ENCODE measurements around the gene PRF1.
A peak's percentile ranks its signal among the peaks of the same experiment; 100 is the strongest.
"Not testable (repeated sequence)": the region's sequence is repeated elsewhere in the genome, so short reads cannot be mapped to it uniquely, and the experiment has no call there.

The PRF1 gene

DNA sequence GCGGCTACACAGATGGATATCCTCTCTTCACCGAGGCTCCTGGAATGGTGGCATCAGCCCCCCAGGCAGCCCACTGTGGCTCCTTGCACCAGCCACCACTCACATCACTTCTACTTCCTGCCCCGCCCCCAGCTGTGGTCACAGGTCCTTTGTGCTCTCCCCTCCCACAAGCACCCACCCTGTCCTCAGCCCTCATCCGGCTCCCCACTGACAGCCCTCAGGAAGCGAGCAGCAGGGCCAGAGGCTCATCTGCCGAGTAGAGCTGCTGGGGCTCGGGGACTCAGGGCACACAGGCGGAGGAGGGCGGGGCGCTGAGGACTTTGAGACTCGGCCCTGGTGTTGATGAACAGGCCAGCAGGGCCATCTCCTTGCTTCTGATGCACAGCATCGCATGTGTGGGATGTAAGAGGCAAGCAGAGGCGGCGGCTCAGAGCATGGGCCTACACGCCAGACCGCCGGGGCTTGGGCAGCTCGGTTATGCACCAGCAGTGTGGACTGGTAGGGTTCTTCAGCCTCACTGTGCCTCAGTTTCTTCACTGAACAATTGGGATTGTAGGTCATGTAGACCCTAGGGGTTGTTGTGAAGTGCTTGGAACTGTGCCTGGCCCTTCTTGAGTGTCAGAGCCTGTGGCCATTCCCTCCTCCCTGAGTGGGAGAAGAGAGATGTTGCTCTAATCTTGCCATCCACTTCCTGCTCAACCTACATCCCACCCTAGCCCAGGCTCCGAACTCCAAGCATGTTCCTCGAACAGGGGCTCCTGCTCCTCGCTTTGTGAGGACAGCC, at the start of gene PRF1:
Gene PRF1 (minus strand): TSS at position 77 of the 784 bp plus-strand sequence. CDS start 1,839 bp downstream, outside the sequence.
- peak; percentile 46 to 63 for DNase-seq (ENCODE audit: low read depth in 2 of 2)

DNA sequence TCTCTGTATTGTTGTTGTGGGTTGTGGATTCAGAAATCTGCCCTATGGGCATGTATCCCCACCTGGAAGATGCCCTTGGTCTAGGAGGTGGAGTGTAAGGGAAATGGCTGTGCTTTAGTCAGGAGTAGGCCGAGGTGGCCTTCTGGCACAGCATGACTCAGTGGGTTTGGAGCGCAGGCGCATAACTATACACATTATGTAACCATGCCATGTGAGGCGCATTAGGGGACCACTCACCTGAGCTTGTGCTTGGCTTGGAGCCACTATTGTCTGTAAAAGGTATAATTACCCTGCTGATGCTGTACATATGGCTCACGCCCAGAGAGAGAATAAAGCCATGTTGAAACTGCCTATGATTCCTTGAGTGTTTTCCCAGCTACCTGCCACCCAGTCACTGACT, 49.1 kb upstream of the PRF1 start:
- DNase-seq (ENCODE audit: low read depth in 2 of 2): no peak

DNA sequence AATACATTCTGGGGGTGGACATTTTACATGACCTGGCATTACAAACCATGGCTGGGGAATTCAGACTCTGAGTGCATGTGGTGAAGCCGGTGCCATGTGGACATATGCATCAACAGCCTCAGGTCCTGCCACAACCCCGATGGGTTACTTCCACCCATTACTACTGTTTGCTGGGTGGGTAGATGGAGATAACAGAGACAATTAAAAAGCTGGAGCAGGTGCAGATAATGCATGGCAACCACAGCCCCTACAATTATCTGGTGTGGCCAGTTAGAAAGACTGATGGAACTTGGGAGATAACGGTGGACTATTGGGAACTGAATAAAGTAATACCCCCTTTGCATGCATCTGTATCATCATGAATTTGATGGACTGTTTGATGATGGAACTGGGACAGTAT, 48.2 kb upstream of the PRF1 start:
- DNase-seq (ENCODE audit: low read depth in 2 of 2): no peak

DNA sequence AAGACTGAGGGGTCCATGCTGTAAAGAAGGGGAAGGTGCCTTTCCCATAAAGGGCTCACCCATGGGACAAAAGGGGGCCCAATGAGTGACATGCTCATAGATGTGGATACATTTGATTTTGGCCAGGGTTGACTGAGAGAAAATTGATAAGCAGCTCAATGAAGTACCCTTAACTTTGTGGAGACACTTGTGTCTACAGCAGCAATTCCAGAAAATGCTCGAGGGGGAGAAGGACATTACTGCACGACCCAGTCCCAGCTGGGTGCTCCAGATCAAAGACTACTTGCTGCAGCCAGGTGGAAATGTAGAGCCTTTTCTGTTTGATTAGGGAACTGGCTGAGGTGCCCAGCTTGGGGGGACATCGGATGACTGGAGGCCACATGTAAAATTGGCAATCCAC, 47.6 kb upstream of the PRF1 start:
- DNase-seq (ENCODE audit: low read depth in 2 of 2): no peak

DNA sequence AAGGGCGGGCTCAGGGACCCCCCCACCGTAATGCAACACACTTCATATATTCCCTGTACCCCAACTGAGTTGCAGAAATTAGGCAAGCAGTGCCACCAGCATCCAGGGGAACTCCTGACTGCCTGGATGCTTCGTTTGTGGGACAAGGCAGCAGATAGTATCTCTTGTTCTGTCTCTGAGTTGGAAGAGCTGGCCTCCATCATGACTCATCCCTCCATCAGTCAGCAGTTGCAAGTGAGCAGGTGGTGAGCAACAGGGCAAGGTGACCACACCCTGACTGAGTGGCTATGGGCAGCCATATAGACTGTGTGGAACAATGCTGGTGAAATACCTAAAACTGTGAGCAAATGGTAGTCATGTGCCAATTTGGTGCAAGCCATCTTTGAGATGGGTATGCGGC, 47.0 kb upstream of the PRF1 start:
- DNase-seq (ENCODE audit: low read depth in 2 of 2): no peak

DNA sequence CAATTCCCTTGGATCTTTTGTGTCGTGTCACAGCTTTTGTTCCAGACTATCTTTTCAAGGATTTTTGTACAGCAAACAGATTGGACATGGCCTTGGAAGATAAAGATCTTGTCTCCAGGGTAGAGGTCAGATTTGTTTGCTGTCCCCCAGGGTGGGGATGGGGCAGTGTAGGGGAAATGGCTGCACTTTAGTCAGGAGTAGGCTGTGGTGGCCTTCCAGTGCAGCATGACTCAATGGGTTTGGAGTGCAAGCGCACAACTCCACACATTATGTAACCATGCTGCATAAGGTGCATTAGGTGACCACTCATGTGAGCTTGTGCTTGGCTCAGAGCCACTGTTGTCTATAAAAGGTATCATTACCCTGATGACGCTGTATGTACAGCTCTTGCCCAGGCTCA, 45.9 kb upstream of the PRF1 start:
- no peak for DNase-seq (ENCODE audit: low read depth in 2 of 2)

DNA sequence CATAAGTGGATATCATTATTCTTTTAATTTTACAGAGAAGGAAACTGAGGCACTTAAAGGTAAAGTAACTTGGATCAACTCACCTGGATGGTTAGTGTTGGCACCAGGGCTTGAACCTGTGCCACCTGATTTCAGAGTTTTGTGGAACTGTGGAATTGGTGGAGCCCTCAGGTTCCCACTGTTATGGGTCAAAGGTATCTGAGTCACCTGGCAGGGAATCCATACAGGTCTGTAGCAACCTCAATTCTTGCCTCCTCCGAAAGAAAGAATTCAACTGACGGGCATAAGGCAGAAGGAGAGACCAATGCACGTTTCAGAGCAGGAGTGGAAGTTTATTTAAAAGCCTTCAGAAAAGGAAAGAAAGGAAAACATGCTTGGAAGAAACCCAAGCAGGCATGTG, 44.5 kb upstream of the PRF1 start:
- DNase-seq (ENCODE audit: low read depth in 2 of 2): no peak

DNA sequence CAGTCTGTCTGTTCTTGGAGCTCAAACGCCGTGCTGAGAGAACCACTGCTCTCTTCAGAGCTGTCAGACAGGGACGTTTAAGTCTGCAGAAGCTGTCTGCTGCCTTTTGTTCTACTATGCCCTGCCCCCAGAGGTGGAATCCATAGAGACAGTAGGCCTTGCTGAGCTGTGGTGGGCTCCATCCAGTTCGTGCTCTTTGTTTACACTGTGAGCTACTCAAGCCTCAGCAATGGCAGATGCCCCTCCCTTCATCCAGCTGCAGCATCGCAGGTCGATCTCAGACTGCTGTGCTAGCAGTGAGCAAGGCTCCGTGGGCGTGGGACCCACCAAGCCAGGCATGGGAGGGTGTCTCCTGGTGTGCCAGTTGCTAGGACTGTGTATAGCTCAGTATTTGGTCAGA, 42.4 kb upstream of the PRF1 start:
- DNase-seq (ENCODE audit: low read depth in 2 of 2): not testable (repeated sequence)

DNA sequence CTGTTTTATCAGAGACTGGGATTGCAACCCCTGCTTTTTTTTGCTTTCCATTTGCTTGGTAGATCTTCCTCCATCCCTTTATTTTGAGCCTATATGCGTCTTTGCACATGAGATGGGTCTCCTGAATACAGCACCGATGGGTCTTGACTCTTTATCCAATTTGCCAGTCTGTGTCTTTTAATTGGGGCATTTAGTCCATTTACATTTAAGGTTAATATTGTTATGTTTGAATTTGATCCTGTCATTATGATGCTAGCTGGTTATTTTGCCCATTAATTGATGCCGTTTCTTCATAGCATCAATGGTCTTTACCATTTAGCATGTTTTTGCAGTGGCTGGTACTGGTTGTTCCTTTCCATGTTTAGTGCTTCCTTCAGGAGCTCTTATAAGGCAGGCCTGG, 40.7 kb upstream of the PRF1 start:
- DNase-seq (ENCODE audit: low read depth in 2 of 2): not testable (repeated sequence)

DNA sequence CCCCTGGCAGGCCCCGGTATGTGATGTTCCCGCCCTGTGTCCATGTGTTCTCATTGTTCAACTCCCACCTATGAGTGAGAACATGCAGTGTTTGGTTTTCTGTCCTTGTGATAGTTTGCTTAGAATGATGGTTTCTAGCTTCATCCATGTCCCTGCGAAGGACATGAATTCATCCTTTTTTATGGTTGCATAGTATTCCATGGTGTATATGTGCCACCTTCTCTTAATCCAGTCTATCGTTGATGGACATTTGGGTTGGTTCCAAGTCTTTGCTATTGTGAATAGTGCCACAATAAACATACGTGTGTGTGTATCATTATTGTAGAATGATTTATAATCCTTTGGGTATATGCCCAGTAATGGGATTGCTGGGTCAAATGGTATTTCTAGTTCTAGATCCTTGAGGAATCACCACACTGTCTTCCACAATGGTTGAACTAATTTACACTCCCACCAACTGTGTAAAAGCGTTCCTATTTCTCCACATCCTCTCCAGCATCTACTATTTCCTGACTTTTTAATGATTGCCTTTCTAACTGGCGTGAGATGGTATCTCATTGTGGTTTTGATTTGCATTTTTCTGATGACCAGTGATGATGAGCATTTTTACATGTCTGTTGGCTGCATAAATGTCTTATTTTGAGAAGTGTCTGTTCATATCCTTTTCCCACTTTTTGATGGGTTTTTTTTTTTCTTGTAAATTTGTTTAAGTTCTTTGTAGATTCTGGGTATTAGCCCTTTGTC, 37.3 kb upstream of the PRF1 start:
- not testable (repeated sequence) for DNase-seq (ENCODE audit: low read depth in 2 of 2)

DNA sequence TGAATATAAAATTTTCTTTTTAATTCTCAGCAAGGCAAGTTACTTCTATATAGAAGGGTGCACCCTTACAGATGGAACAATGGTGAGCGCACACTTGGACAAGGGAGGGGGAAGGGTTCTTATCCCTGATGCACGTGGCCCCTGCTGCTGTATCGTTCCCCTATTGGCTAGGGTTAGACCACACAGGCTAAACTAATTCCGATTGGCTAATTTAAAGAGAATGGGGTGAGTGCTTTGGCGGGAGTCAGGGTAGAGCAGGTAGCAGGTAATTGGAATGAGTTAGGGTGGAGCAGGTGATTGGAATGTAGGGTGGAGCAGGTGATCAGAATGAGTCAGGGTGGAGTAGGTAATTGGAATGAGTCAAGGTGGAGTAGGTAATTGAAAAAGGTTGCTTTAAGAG, 32.0 kb upstream of the PRF1 start:
- DNase-seq (ENCODE audit: low read depth in 2 of 2): not testable (repeated sequence)

DNA sequence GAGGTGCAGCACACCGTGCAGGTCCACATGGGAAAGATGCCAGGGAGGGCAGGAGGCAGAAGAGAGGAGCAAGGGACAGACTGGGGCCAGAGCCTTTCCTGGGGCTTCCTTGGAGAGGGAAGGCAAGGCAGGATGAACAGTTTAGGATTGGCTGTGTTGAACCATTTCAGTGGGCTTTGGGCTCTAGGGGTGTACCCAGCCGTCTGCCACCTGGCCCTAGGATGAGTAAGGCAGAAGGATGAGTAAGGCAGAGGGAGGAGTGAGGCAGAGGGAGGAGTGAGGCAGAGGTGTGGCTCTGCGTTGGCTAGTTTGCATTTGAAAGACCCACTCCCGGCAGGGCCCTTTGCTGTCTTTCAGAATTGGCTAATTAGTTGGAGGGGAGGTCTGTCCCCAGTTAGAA, 31.5 kb upstream of the PRF1 start:
- no peak for DNase-seq (ENCODE audit: low read depth in 2 of 2)

DNA sequence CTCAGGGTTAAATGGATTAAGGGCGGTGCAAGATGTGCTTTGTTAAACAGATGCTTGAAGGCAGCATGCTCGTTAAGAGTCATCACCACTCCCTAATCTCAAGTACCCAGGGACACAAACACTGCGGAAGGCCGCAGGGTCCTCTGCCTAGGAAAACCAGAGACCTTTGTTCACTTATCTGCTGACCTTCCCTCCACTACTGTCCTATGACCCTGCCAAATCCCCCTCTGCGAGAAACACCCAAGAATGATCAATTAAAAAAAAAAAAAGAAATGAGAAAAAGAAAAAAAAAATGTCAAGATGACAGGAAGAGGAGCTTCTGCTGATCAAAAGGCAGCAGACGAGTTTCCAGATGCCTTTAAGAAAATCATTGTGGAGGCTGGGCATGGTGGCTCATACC, 29.2 kb upstream of the PRF1 start:
- not testable (repeated sequence) for DNase-seq (ENCODE audit: low read depth in 2 of 2)

DNA sequence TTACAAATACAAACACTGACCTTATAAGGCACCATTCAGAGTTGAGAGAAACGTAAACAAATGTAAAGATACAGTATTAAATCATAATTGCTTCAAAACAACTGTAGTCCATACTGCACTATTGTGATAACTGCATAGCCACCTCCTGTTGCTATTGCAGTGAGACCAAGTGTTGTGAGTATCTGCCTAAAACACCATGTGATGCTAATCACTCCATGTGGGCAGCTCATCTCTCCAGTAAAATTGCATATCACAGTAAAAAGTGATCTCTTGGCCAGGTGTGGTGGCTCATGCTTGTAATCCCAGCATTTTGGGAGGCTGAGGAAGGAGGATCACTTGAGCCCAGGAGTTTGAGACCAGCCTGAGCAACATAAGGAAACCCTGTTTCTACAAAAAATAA, 26.8 kb upstream of the PRF1 start:
- DNase-seq (ENCODE audit: low read depth in 2 of 2): no peak

DNA sequence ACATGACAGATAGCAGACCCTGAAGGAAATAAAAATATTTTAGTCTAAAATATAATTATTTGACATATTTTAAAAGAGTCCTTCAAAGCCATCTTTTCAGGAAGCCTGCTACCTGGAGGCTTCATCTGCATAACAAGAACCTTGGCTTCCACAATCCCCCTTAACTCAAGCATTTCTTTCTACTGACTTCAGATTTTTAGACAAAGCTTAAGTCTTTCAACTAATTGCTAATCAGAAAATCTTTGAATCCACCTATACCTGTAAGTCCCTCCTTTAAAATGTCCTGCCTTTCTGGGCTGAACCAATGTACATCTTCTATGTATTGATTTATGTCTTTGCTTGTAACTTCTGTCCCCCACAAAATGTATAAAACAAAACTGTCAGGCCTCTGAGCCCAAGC, 23.5 kb upstream of the PRF1 start:
- no peak for DNase-seq (ENCODE audit: low read depth in 2 of 2)

DNA sequence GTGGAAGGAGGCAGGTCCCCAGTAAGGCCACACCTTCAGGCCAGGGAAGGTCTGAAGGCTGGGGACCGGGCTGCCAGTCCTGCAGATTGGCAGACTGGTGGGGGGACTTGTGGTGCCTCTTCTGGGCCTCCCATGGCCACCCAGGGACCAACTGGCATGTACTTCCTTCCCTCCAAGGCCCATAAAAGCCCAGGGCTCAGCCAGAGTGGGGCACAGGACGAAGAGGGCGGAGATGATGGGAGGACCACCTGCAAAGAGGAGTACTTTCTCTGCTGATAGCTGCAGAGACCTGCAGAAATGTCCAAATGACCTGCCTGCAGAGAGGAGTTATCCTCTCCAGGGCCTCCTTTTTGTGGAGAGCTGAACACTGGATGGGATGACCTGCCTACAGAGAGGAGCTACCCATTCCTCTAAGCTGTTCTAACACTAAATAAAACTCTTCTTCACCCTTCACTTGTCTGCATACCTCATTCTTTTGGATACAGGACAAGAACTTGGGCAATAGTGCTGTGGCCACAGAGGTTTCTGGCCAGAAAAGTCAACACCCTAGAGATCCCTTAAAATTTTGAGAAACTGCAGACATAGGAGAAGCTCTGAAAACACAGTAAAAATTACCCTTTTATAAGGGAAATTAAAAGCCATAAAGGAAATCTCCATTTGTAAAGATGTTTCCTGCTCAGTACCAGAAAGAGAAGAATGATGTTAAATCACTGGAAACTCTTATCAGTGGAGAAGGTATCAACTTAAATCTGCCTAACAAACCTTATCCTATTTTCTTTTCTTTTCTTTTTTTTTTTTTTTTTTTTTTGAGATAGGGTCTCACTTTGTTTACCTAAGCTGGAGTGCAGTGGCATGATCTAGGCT, 20.7 kb upstream of the PRF1 start:
- DNase-seq (ENCODE audit: low read depth in 2 of 2): no peak

DNA sequence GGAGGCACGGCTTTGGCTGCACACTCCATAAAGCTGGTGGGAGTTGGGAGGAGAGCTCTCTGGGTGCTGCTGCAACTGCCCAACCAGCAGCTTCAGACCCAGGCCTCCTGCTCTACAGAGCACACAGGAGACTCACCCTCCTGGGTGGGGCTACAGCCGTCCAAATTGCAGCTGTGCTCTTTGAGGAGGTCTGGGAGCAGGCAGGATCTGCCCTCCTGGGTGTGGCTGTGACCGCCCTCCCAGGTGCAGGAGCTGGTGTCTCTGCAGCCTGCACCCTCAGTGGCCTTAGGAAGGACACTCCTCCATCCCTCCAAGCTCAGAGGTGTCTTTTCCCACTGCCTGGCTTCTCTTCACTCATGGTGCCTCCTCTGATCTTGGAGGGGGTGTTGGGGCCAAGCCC, 20.0 kb upstream of the PRF1 start:
- DNase-seq (ENCODE audit: low read depth in 2 of 2): no peak

DNA sequence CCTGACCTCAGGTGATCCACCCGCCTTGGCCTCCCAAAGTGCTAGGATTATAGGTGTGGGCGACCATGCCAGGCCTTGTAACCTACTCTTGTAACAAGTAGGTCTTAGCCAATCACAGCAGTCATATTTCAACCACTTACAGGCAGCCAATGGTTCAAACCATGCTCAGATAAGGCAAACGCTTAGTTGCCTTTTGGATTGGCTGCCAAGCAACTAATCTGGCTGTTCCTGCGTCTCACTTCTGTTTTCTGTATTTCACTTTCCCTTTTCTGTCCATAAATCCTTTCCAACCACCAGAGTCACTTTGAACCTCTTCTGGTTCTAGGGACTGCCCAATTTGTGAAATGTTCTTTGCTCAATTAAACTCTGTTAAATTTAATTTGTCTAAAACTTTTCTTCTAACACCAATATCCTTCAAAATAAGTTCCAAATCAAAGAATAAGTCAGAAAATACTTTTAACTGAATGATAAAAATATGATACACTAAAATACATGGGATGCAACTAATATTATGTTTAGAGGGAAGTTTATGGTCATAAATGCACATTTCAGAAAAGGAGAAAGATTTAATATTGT, 19.1 kb upstream of the PRF1 start:
- no peak for DNase-seq (ENCODE audit: low read depth in 2 of 2)

DNA sequence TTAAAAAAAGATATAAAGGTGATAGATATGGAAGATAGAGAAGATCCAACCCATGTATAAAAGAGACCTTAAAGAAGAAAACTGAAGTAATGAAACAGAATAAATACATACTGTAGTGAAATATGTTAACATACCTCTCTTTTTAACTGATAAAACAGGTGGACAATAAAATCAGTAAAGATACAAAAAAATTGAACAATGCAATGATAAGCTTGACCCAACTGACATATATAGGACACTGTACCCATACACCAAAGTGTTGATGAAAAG, 17.4 kb upstream of the PRF1 start:
- no peak for DNase-seq (ENCODE audit: low read depth in 2 of 2)

DNA sequence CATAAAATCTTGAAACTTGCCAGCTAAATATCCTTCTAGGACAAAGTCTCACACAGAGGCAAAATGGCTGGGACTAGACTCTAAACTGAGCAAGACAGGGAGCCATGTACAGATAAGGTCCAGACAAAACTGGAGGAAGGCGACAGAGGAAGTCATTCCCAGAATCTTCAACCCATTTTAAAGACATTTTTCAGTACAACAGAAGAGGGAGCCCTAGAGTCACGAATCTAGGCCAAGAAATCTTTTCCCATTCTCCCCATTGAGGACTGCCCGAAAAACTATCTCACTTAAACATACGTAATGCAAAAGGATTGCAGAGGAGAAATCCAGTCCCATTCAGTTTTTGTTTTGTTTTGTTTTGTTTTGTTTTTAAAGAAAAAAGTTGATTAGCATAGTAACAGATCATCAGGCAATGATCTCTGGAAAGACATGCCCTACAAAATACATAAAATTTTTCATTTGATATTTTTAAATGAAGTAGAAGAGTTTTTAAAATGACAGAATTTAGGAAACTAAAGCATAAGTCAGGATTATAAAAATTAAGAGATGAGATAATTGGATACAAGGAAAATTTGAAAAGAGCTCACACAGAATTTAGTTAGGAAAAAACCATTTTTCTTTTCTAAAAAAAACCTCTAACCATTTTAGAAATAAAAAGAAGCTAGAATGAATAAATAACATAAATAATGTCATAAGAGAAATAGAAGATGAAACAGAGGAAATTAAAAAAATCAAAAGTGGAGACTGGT, 16.9 kb upstream of the PRF1 start:
- DNase-seq (ENCODE audit: low read depth in 2 of 2): no peak

DNA sequence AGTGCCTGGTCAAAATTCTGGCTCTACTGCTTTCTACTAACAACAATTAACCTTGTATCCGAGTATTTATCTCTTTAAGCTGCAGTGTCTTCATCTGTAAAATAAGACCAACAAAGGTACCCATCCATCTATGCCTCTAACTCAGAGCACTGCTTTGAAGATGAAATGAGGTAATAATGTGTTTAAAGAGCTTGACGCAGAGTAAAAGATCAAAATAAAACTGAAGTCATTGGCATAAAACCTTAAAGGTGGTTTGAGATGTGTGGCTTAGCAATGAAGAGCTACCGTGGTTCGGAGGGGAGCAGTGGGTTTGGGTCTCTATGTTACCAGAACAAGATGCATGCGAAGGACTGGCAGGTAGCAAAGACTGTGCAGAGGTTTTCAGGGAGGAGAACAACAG, 16.1 kb upstream of the PRF1 start:
- DNase-seq (ENCODE audit: low read depth in 2 of 2): no peak

Data from stimulated activated CD4-positive, alpha-beta T cell treated with anti-CD3 and anti-CD28 coated beads, Interleukin-4, amount 100 ng/mL, for 48 hours (primary cell).